Right kidney (tissue), 1 donor: Measurements from ENCODE around the gene CMTM4.
A peak's percentile ranks its signal among the peaks of the same experiment; 100 is the strongest.
"Not testable (repeated sequence)": the region's sequence is repeated elsewhere in the genome, so short reads cannot be mapped to it uniquely, and the experiment has no call there.

Experiments used
- DNase-seq: peaks from one replicate; pipeline ENCODE4 v3.0.0-alpha.2; 2016

The CMTM4 gene

GRCh38 chr16:66706506-66706880 lies 9.9 kb upstream of the CMTM4 start:
- DNase-seq: no peak

GRCh38 chr16:66705790-66706505 lies 9.4 kb upstream of the CMTM4 start:
- DNase-seq: no peak

GRCh38 chr16:66703406-66704215 lies 7.1 kb upstream of the CMTM4 start:
- no peak for DNase-seq

- no peak for DNase-seq
Observed at GRCh38 chr16:66701516-66701915, 5.0 kb upstream of the CMTM4 start.

GRCh38 chr16:66701026-66701425 lies 4.5 kb upstream of the CMTM4 start:
- DNase-seq: no peak

- DNase-seq: no peak
Observed at GRCh38 chr16:66699898-66700297, 3.4 kb upstream of the CMTM4 start.

- no peak for DNase-seq
Observed at GRCh38 chr16:66698046-66698445, 1.5 kb upstream of the CMTM4 start.

GRCh38 chr16:66695935-66696668 lies 441 bp downstream of the CMTM4 start:
- DNase-seq: peak; percentile 80

GRCh38 chr16:66695471-66695934 lies 1.0 kb downstream of the CMTM4 start:
- no peak for DNase-seq

GRCh38 chr16:66693149-66693548 lies 3.4 kb downstream of the CMTM4 start:
- no peak for DNase-seq

GRCh38 chr16:66692341-66692740 lies 4.2 kb downstream of the CMTM4 start:
- DNase-seq: no peak

GRCh38 chr16:66691234-66691633 lies 5.3 kb downstream of the CMTM4 start:
- DNase-seq: no peak

GRCh38 chr16:66690106-66690847 lies 6.3 kb downstream of the CMTM4 start:
- DNase-seq: no peak

- no peak for DNase-seq
Observed at GRCh38 chr16:66689282-66689681, 7.3 kb downstream of the CMTM4 start.

GRCh38 chr16:66687906-66688625 lies 8.5 kb downstream of the CMTM4 start:
- no peak for DNase-seq

- not testable (repeated sequence) for DNase-seq
Observed at GRCh38 chr16:66685501-66686115, 10.9 kb downstream of the CMTM4 start.

- no peak for DNase-seq
Observed at GRCh38 chr16:66682271-66682670, 14.3 kb downstream of the CMTM4 start.

- DNase-seq: no peak
Observed at GRCh38 chr16:66681676-66682075, 14.9 kb downstream of the CMTM4 start.

- DNase-seq: no peak
Observed at GRCh38 chr16:66678337-66678736, 18.2 kb downstream of the CMTM4 start.

- no peak for DNase-seq
Observed at GRCh38 chr16:66677836-66678235, 18.7 kb downstream of the CMTM4 start.

GRCh38 chr16:66677179-66677578 lies 19.4 kb downstream of the CMTM4 start:
- DNase-seq: no peak
